SU-DHL-6 (cell line): ENCODE measurements around the gene MYL2.

Experiments used
- H2AFZ ChIP-seq: fragments of 200-600 bp; sonication (generic); 2 replicates; pipeline ENCODE4 v1.6.1; 2014; ENCODE audit warnings: low read depth, mild to moderate bottlenecking, moderate library complexity, mixed read lengths, antibody characterized with exemption, low read length; ENCODE audit not compliant: severe bottlenecking
- H3F3A ChIP-seq: fragments of 200-600 bp; shearing (Covaris generic); 2 replicates; pipeline ENCODE4 v1.6.0; 2016; ENCODE audit warnings: antibody characterized with exemption, mild to moderate bottlenecking; ENCODE audit not compliant: insufficient read depth
- H3K27ac ChIP-seq: fragments of 200-600 bp; sonication (generic); 2 replicates; pipeline ENCODE4 v1.5.1; 2016; ENCODE audit warnings: low read depth, mild to moderate bottlenecking, low read length, moderate library complexity, mixed read lengths
- H3K27me3 ChIP-seq: fragments of 200-600 bp; sonication (generic), shearing (Covaris generic); 2 replicates; pipeline ENCODE4 v1.6.0; 2014; ENCODE audit warnings: mild to moderate bottlenecking, low read length
- H3K36me3 ChIP-seq: fragments of 200-600 bp; sonication (generic); 2 replicates; pipeline ENCODE4 v1.6.1; 2014; ENCODE audit warnings: mild to moderate bottlenecking, low read length, mixed read lengths
- H3K4me2 ChIP-seq: fragments of 300-600, 200-600 bp; shearing (Covaris generic), sonication (generic); 2 replicates; pipeline ENCODE4 v1.6.0; 2014; ENCODE audit warnings: low read length, low read depth, mild to moderate bottlenecking; ENCODE audit not compliant: poor library complexity, severe bottlenecking
- H3K4me3 ChIP-seq: fragments of 200-600 bp; sonication (generic); 2 replicates; pipeline ENCODE4 v1.5.1; 2014; ENCODE audit warnings: antibody characterized with exemption, low read length, mild to moderate bottlenecking, mixed read lengths; ENCODE audit not compliant: insufficient read depth, poor library complexity, severe bottlenecking
- H3K79me2 ChIP-seq: fragments of 200-600 bp; sonication (generic); 2 replicates; pipeline ENCODE4 v1.6.1; 2014; ENCODE audit warnings: mild to moderate bottlenecking, low read length, moderate library complexity; ENCODE audit not compliant: insufficient read depth
- H3K9ac ChIP-seq: fragments of 200-600 bp; sonication (generic); 2 replicates; pipeline ENCODE4 v1.7.0; 2014; ENCODE audit warnings: mild to moderate bottlenecking, low read length
- H3K9me2 ChIP-seq: fragments of 200-600 bp; sonication (generic); replicated peaks from 2 replicates; pipeline ENCODE4 v1.6.1; 2014; ENCODE audit warnings: low read length; ENCODE audit not compliant: insufficient read depth
- H3K9me3 ChIP-seq: fragments of 200-600 bp; sonication (generic); 2 replicates; pipeline ENCODE4 v1.6.1; 2014; ENCODE audit warnings: low read length, mixed read lengths; ENCODE audit not compliant: insufficient read depth
- H4K20me1 ChIP-seq: fragments of 200-600 bp; sonication (generic); 2 replicates; pipeline ENCODE4 v1.6.1; 2014; ENCODE audit warnings: low read depth, mild to moderate bottlenecking, antibody characterized with exemption, low read length, moderate library complexity, mixed read lengths
- CTCF ChIP-seq: fragments of 200-600 bp; sonication (generic); IDR thresholded peaks from one replicate; pipeline ENCODE4 v1.5.1; 2017; ENCODE audit warnings: antibody characterized with exemption, mild to moderate bottlenecking, low read length, moderate library complexity; ENCODE audit not compliant: insufficient read depth, poor library complexity, severe bottlenecking
- EZH2phosphoT487 ChIP-seq: fragments of 200-600 bp; sonication (generic), shearing (Covaris generic); conservative IDR thresholded peaks from 2 replicates; pipeline ENCODE4 v1.6.1; 2018; ENCODE audit warnings: mild to moderate bottlenecking, antibody characterized with exemption, low read length, moderate library complexity, mixed read lengths

The MYL2 gene

GRCh38 chr12:110889361-110889760 lies 31.0 kb downstream of the MYL2 start:
- no peaks in the 10 kb centered on the region for H3K27me3 ChIP-seq
- no peak overlapping the region for H3K4me3 ChIP-seq

GRCh38 chr12:110888256-110888991 lies 32.0 kb downstream of the MYL2 start:
- no peaks in the 10 kb centered on the region for H3K36me3 ChIP-seq
- H3K4me2 ChIP-seq = no peak overlapping the region
- H3K27me3 ChIP-seq = no peaks in the 10 kb centered on the region
- no peak overlapping the region for H3K9ac ChIP-seq
- H3F3A ChIP-seq = no peaks in the 10 kb centered on the region
- H3K4me3 ChIP-seq = no peak overlapping the region
- no peaks in the 10 kb centered on the region for H3K9me2 ChIP-seq
- H2AFZ ChIP-seq = no peak overlapping the region
- H3K79me2 ChIP-seq = no peaks in the 10 kb centered on the region
- H4K20me1 ChIP-seq = no peaks in the 10 kb centered on the region
- H3K9me3 ChIP-seq = no peaks in the 10 kb centered on the region
- no peak overlapping the region for H3K27ac ChIP-seq
- TF ChIP-seq CTCF (no peak), EZH2phosphoT487 (no peak)

More at GRCh38 chr12:110889361-110889760, 31.0 kb downstream of the MYL2 start:
- no peak overlapping the region for H2AFZ ChIP-seq
- no peaks in the 10 kb centered on the region for H3K36me3 ChIP-seq
- TF ChIP-seq EZH2phosphoT487 (no peak), CTCF (no peak)
- H3K4me2 ChIP-seq = no peak overlapping the region
- no peaks in the 10 kb centered on the region for H3K9me2 ChIP-seq
- no peak overlapping the region for H3K27ac ChIP-seq
- no peaks in the 10 kb centered on the region for H3K79me2 ChIP-seq
- H3F3A ChIP-seq = no peaks in the 10 kb centered on the region
- H3K9ac ChIP-seq = no peak overlapping the region
- H3K9me3 ChIP-seq = no peaks in the 10 kb centered on the region
- H4K20me1 ChIP-seq = no peaks in the 10 kb centered on the region

- Histone ChIP-seq H3K4me3 (no peak overlapping the region), H3K79me2 (no peaks in the 10 kb centered on the region), H2AFZ (no peak overlapping the region), H3K27ac (no peak overlapping the region), H3K9ac (no peak overlapping the region), H3K9me2 (no peaks in the 10 kb centered on the region), H3K36me3 (no peaks in the 10 kb centered on the region), H3K4me2 (no peak overlapping the region), H3K27me3 (no peaks in the 10 kb centered on the region), H3F3A (no peaks in the 10 kb centered on the region), H3K9me3 (no peaks in the 10 kb centered on the region), H4K20me1 (no peaks in the 10 kb centered on the region)
- TF ChIP-seq EZH2phosphoT487 (no peak), CTCF (no peak)
Observed at GRCh38 chr12:110885152-110885840, 35.1 kb downstream of the MYL2 start.
